WTC11 (cell line): ENCODE data around the gene LOXL4.

Experiments
- GTF2I ChIP-seq: fragments of 250-450 bp; sonication (Bioruptor Pico); conservative IDR thresholded peaks from 2 replicates; pipeline ENCODE4 v1.4.0; 2021; ENCODE audit warnings: mild to moderate bottlenecking
- TF ChIP-seq, protein P1 (sequence below): fragments of 200-600 bp; IDR thresholded peaks from 2 replicates; pipeline ENCODE4 v1.8.0; 2022; ENCODE audit warnings: antibody characterized with exemption

DNA sequence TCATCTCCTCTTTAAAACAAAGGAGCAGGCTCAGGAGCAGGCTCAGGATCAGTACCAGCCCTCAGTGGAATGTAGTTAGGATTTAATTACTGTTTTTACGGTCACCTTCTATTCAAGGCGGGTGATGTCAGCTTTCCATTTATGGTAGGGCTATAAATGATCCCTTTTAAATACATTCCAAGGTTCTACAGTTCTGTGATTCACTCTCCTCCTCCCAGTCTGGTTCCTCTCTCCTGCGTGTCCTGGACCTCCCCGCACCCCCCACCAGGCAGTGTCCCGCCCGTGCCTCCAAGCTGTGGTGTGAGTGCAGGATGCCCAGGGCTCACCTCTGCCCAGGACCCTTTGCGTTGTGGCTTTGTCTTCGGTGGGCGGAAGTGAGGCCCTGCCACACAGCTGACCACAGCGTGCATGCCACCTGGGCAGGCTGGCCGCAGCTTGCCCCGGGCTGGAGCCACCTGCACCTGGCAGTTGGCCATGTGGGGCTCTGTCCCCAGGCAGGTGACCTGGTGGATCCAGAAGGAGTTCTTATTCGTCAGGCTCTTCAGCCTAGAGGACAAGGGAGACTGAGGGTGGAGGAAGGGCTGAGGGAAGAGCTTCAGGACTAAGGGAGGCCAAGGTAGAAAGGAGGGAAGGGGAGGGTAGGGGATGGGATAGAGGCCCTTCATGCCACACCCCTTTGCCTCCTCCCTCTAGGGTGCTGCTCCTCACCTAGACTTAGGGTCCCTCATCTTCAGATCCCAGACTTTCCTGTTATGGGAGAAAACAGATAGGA is 9.1 kb downstream of the LOXL4 start:
- TF ChIP-seq, protein P1, sequence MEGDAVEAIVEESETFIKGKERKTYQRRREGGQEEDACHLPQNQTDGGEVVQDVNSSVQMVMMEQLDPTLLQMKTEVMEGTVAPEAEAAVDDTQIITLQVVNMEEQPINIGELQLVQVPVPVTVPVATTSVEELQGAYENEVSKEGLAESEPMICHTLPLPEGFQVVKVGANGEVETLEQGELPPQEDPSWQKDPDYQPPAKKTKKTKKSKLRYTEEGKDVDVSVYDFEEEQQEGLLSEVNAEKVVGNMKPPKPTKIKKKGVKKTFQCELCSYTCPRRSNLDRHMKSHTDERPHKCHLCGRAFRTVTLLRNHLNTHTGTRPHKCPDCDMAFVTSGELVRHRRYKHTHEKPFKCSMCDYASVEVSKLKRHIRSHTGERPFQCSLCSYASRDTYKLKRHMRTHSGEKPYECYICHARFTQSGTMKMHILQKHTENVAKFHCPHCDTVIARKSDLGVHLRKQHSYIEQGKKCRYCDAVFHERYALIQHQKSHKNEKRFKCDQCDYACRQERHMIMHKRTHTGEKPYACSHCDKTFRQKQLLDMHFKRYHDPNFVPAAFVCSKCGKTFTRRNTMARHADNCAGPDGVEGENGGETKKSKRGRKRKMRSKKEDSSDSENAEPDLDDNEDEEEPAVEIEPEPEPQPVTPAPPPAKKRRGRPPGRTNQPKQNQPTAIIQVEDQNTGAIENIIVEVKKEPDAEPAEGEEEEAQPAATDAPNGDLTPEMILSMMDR, result no peak
- no peak for TF ChIP-seq GTF2I
